ENCODE data around the gene KRABD2.

KRABD2 gene

GRCh38 chr17:8345052-8345690 is 31.3 kb downstream of the KRABD2 start:
- Histone ChIP-seq H3K27me3 (ENCODE audit: control insufficient read depth, insufficient read depth, low read length) (peaks cover 4% of the 10 kb centered on the region), H3K4me3 (ENCODE audit: low read depth, low read length) (no peak overlapping the region), H3K36me3 (ENCODE audit: control insufficient read depth, insufficient read depth, low read length) (no peaks in the 10 kb centered on the region)
- FAIRE-seq, result no peak
- no peak for TF ChIP-seq CTCF (IDR thresholded peaks at IDR 0.05; ENCODE audit: insufficient read depth, low read length, severe bottlenecking)
- DNase-seq (ENCODE audit: low read depth), result no peak

GRCh38 chr17:8341456-8341855 is 35.0 kb downstream of the KRABD2 start:
- H3K4me3 ChIP-seq (ENCODE audit: low read depth, low read length), result no peak overlapping the region
- peaks cover 6% of the 10 kb centered on the region for H3K27me3 ChIP-seq (ENCODE audit: control insufficient read depth, insufficient read depth, low read length)
- FAIRE-seq, result no peak
- no peak for DNase-seq (ENCODE audit: low read depth)
- TF ChIP-seq CTCF (IDR thresholded peaks at IDR 0.05; ENCODE audit: insufficient read depth, low read length, severe bottlenecking), result no peak
- no peaks in the 10 kb centered on the region for H3K36me3 ChIP-seq (ENCODE audit: control insufficient read depth, insufficient read depth, low read length)

- TF ChIP-seq CTCF (IDR thresholded peaks at IDR 0.05; ENCODE audit: insufficient read depth, low read length, severe bottlenecking), result no peak
- no peak for DNase-seq (ENCODE audit: low read depth)
- peaks cover 3% of the 10 kb centered on the region for H3K27me3 ChIP-seq (ENCODE audit: control insufficient read depth, insufficient read depth, low read length)
- no peak for FAIRE-seq
- H3K36me3 ChIP-seq (ENCODE audit: control insufficient read depth, insufficient read depth, low read length), result no peaks in the 10 kb centered on the region
- H3K4me3 ChIP-seq (ENCODE audit: low read depth, low read length), result no peak within 1 kb of the TSS
Measured at GRCh38 chr17:8339540-8339939, 37.0 kb downstream of the KRABD2 start, which contains the start of gene ODF4. ODF4 (plus strand) TSS chr17:8339840; CDS start chr17:8340052, 212 bp downstream.

GRCh38 chr17:8338753-8339140 is 37.8 kb downstream of the KRABD2 start:
- no peak for FAIRE-seq
- TF ChIP-seq CTCF (IDR thresholded peaks at IDR 0.05; ENCODE audit: insufficient read depth, low read length, severe bottlenecking), result no peak
- no peak for DNase-seq (ENCODE audit: low read depth)

GRCh38 chr17:8337802-8338752 is 38.4 kb downstream of the KRABD2 start:
- no peaks in the 10 kb centered on the region for H3K36me3 ChIP-seq (ENCODE audit: control insufficient read depth, insufficient read depth, low read length)
- peaks cover 3% of the 10 kb centered on the region for H3K27me3 ChIP-seq (ENCODE audit: control insufficient read depth, insufficient read depth, low read length)
- H3K4me3 ChIP-seq (ENCODE audit: low read depth, low read length), result no peak overlapping the region
- TF ChIP-seq CTCF (IDR thresholded peaks at IDR 0.05; ENCODE audit: insufficient read depth, low read length, severe bottlenecking), result no peak
- no peak for DNase-seq (ENCODE audit: low read depth)
- no peak for FAIRE-seq

More at GRCh38 chr17:8338753-8339140, 37.8 kb downstream of the KRABD2 start:
- Histone ChIP-seq H3K27me3 (ENCODE audit: control insufficient read depth, insufficient read depth, low read length) (peaks cover 3% of the 10 kb centered on the region), H3K4me3 (ENCODE audit: low read depth, low read length) (no peak overlapping the region), H3K36me3 (ENCODE audit: control insufficient read depth, insufficient read depth, low read length) (no peaks in the 10 kb centered on the region)

All from bronchial epithelial cell (primary cell).